SU-DHL-6 (cell line): Measurements from ENCODE around the gene ZFYVE1.

Experiments
- CTCF ChIP-seq: fragments of 200-600 bp; sonication (generic); IDR thresholded peaks from one replicate; pipeline ENCODE4 v1.5.1; 2017; ENCODE audit warnings: antibody characterized with exemption, mild to moderate bottlenecking, low read length, moderate library complexity; ENCODE audit not compliant: insufficient read depth, poor library complexity, severe bottlenecking
- EZH2phosphoT487 ChIP-seq: fragments of 200-600 bp; sonication (generic), shearing (Covaris generic); conservative IDR thresholded peaks from 2 replicates; pipeline ENCODE4 v1.6.1; 2018; ENCODE audit warnings: mild to moderate bottlenecking, antibody characterized with exemption, low read length, moderate library complexity, mixed read lengths

GRCh38 chr14:72966038-72966437 is 60.9 kb downstream of the ZFYVE1 start:
- TF ChIP-seq EZH2phosphoT487 = no peak
- TF ChIP-seq CTCF = no peak
